ENCODE results near the gene TMEM43. TPM values are rescaled to one million over a fixed set of nuclear protein-coding genes. Genes with fewer than 3 reads are reported as not detected.

The TMEM43 gene
- total RNA-seq, 2 experiments from 2014 or later = 43.6 to 46.0 TPM

DNA sequence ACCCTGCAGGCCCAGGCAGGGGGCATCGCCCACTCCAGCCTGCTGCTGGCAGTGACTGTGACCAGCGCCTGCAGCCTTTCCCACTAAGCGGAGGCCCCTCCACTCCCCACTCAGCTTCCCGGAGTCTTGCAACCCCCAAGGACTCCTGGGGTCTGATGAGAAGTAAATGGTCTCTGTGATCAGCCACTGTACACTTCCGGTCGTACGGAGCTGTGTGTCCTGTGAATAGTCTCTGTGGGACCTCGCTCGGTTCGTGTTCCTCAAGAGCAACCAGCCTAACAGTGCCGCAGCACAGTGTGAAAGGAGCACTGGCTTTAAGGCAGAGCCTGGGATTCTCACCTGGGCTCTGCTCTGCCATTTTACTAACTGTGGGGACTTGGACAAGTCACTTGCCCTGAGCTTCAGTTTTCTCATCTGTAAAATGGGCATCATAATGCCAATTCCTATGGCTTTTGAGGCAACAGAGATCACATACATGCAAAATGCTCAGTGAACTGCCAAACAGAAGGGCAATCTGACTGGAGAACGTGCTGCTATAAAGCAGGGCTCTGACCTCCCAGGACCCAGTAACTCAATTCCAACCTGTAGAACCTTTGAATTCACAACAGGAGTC is 26.7 kb downstream of the TMEM43 start:
- DNase-seq = no peak
- H3K9me3 Mint-ChIP-seq = no peaks in the 10 kb centered on the region
- peaks cover 45% of the 10 kb centered on the region for H3K36me3 Mint-ChIP-seq (ENCODE audit: low read depth)
- CTCF ChIA-PET = interaction anchor here (1.9 kb wide), 1 partner anchor 52 kb away, joined by 12 read pairs; no protein-coding TSS in a partner anchor
- no peaks in the 10 kb centered on the region for H3K4me1 Mint-ChIP-seq
- H3K27me3 Mint-ChIP-seq = no peaks in the 10 kb centered on the region
- H3K4me3 Mint-ChIP-seq = no peak overlapping the region
- POLR2A ChIA-PET = no interaction called here
- no peak overlapping the region for H3K27ac Mint-ChIP-seq

DNA sequence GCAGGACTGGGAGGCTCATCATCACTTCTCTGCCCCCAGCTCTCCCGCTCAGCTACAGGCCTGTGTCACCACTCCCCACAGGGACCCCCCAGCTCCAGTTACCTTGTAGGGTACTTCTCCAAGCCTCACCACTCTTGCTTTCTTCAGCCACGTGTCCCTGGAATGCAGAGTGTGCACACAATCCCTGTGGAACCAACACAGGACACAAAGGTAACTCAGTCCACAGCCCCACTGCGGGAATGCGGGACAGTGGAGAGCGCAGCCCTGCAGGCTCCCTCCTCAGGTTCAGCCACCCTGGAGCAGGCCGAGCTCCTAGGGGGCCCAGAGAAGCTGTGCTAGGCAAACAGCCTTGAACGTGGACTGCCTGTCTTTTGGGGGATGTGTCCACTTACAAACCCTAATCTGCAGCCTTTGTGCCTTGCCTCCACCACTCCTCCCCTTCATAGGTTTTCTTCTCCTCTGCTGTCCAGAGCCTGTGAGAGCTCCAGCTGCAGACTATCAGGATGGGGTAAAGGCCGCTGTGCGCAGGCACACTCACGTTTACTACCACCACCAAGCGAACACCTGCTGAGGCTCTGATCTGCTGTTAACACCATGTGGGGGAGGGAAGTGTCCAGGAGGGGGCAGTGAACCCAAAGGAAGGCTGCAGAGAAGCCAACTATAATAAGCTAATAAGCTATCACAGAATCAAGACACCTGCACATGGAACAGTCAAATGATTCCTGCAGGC is 27.5 kb downstream of the TMEM43 start:
- Mint-ChIP-seq H3K36me3 (ENCODE audit: low read depth) (peaks cover 39% of the 10 kb centered on the region), H3K4me3 (no peak overlapping the region), H3K4me1 (no peaks in the 10 kb centered on the region), H3K27me3 (no peaks in the 10 kb centered on the region), H3K27ac (no peak overlapping the region), H3K9me3 (no peaks in the 10 kb centered on the region)
- no peak for DNase-seq
- CTCF ChIA-PET = interaction anchor here (0.6 to 1.9 kb wide), 4 partner anchors 8 to 51 kb away, joined by 3 to 12 read pairs (median 4); partner anchors contain the start of genes LSM3 and XPC
- POLR2A ChIA-PET = interaction anchor here (0.7 to 2.0 kb wide), 3 partner anchors 8 to 26 kb away, joined by 3 to 11 read pairs (median 5); partner anchors contain the start of genes LSM3 and XPC

DNA sequence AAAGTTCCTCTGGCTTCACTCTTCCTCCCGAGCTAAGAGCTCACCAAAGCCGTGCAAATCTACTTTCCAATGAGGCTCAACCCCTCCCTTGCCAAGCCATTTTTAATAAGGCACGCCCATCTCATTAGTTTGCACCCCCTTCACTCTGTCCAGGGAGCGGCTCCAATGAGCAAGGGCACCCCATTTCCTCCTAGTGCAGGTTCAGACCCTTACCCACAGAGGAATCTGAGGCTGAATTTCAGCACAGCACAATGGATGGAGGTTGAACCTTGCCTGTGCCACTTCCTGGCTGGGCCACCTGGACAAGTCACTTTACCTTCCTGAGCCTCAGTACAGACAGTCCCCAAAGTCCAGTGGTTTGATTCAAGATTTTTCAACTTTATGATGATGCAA is 28.1 kb downstream of the TMEM43 start:
- POLR2A ChIA-PET = interaction anchor here (0.7 to 2.0 kb wide), 3 partner anchors 8 to 26 kb away, joined by 3 to 11 read pairs (median 5); partner anchors contain the start of genes LSM3 and XPC
- Mint-ChIP-seq H3K27me3 (no peaks in the 10 kb centered on the region), H3K9me3 (no peaks in the 10 kb centered on the region), H3K4me1 (no peaks in the 10 kb centered on the region), H3K4me3 (no peak overlapping the region), H3K36me3 (ENCODE audit: low read depth) (peaks cover 38% of the 10 kb centered on the region), H3K27ac (no peak overlapping the region)
- no peak for DNase-seq
- CTCF ChIA-PET = interaction anchor here (0.6 to 1.9 kb wide), 4 partner anchors 8 to 51 kb away, joined by 3 to 12 read pairs (median 4); partner anchors contain the start of genes LSM3 and XPC

DNA sequence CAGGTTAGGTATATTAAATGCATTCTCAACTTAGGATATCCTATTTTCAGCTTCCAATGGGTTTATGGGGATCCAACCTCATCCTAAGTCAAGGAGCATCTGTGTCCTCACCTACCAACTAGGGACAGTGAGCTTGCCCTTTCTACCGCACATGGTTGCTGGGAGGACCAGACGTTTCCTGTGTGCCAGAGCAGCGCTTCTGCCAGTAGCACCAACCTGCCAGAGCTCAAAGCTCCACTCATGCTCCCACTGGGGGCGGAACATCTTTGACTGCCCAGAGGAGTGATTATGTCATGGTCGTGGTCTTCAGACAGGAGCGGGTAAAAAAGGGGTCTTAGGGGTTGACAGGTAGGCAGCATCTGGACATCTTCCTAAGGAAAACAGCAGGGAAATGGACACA is 28.8 kb downstream of the TMEM43 start:
- ChIA-PET CTCF (interaction anchor here (1.9 kb wide), 1 partner anchor 50 kb away, joined by 12 read pairs; no protein-coding TSS in a partner anchor), POLR2A (interaction anchor here (1.1 to 2.0 kb wide), 2 partner anchors 25 to 30 kb away, joined by 4 to 11 read pairs; partner anchors contain the start of genes CHCHD4, LSM3, TMEM43 and XPC)
- H3K4me3 Mint-ChIP-seq = no peak overlapping the region
- no peak overlapping the region for H3K27ac Mint-ChIP-seq
- H3K36me3 Mint-ChIP-seq (ENCODE audit: low read depth) = peaks cover 44% of the 10 kb centered on the region
- no peaks in the 10 kb centered on the region for H3K27me3 Mint-ChIP-seq
- DNase-seq = no peak
- no peaks in the 10 kb centered on the region for H3K4me1 Mint-ChIP-seq
- H3K9me3 Mint-ChIP-seq = no peaks in the 10 kb centered on the region

DNA sequence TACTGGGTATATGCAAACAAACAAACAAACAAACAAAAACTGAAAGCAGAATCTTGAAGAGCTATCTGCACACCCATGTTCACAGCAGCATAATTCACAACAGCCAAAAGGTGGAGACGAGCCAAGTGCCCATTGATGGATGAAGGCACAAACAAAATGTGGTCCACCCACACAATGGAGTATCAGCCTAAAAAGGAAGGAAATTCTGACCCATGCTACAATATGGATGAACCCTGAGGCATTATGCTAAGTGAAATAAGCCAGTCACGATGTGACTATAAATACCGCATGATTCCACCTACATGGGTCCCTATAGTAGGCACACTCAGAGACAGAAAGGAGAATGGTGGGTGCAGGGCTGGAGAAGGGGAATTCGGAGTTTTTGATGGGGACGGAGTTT is 29.4 kb downstream of the TMEM43 start:
- CTCF ChIA-PET = no interaction called here
- H3K36me3 Mint-ChIP-seq (ENCODE audit: low read depth) = peaks cover 50% of the 10 kb centered on the region

DNA sequence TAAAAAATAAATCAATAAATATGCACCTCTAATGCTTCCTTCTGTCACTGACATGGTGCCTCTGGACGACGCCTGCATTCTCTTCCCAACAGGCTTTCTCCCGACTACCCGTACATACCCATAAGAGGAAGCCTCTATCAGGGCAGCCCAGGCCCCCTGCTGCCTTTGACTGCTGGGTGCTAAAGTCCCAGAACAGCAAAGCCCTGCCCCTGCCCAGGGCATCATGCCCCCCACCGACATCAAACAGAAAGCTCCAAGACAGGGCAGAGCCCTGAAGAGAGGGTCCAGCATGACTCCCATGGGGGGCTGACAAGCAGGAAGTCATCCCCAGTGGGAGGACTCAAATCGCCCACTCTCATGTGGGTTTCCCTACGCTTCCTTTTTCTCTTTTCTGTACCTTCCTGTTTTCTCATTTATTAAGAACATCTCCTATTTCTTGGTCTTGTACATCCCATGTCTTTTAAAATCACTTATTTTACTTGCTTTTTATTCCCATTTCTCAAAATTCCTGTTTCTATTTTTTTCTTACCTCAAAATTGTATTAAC is 30.1 kb downstream of the TMEM43 start:
- POLR2A ChIA-PET = no interaction called here
- peaks cover 54% of the 10 kb centered on the region for H3K36me3 Mint-ChIP-seq (ENCODE audit: low read depth)
- CTCF ChIA-PET = no interaction called here

More for the DNA sequence above, 29.4 kb downstream of the TMEM43 start:
- Mint-ChIP-seq H3K4me3 (no peak overlapping the region), H3K4me1 (no peaks in the 10 kb centered on the region), H3K9me3 (no peaks in the 10 kb centered on the region), H3K27ac (no peak overlapping the region), H3K27me3 (no peaks in the 10 kb centered on the region)
- POLR2A ChIA-PET = interaction anchor here (1.1 to 2.0 kb wide), 2 partner anchors 24 to 30 kb away, joined by 4 to 11 read pairs; partner anchors contain the start of genes CHCHD4, LSM3, TMEM43 and XPC
- no peak for DNase-seq

DNA sequence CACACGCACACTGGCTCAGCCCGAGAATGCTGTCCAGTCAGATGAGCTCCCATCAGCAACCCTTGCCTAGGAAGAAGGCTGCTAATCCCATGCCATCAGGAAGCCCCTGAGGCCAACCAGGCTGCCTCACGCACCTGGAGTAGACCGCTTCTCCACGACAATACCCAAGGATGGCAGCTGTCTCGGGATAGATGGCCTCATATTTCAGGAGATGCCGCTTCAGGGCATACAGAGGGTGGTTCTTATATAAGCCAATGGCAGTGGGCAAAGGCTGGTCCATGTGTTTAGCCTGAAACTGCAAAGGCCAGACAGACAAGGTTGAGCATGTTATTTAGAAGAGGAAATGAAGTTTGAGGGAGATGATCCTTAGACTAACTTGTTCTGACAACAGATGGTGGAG is 31.3 kb downstream of the TMEM43 start:
- no peaks in the 10 kb centered on the region for H3K27me3 Mint-ChIP-seq
- H3K9me3 Mint-ChIP-seq = peaks cover 6% of the 10 kb centered on the region
- H3K27ac Mint-ChIP-seq = no peak overlapping the region
- H3K4me3 Mint-ChIP-seq = no peak overlapping the region
- POLR2A ChIA-PET = interaction anchor here (2.1 kb wide), 1 partner anchor 22 kb away, joined by 9 read pairs; the partner anchor contains the start of genes LSM3 and XPC
- CTCF ChIA-PET = no interaction called here
- peaks cover 62% of the 10 kb centered on the region for H3K36me3 Mint-ChIP-seq (ENCODE audit: low read depth)
- no peaks in the 10 kb centered on the region for H3K4me1 Mint-ChIP-seq
- DNase-seq = no peak

More for the DNA sequence above, 30.1 kb downstream of the TMEM43 start:
- Mint-ChIP-seq H3K9me3 (no peaks in the 10 kb centered on the region), H3K27ac (no peak overlapping the region), H3K27me3 (no peaks in the 10 kb centered on the region), H3K4me1 (no peaks in the 10 kb centered on the region), H3K4me3 (no peak overlapping the region)
- DNase-seq = no peak

DNA sequence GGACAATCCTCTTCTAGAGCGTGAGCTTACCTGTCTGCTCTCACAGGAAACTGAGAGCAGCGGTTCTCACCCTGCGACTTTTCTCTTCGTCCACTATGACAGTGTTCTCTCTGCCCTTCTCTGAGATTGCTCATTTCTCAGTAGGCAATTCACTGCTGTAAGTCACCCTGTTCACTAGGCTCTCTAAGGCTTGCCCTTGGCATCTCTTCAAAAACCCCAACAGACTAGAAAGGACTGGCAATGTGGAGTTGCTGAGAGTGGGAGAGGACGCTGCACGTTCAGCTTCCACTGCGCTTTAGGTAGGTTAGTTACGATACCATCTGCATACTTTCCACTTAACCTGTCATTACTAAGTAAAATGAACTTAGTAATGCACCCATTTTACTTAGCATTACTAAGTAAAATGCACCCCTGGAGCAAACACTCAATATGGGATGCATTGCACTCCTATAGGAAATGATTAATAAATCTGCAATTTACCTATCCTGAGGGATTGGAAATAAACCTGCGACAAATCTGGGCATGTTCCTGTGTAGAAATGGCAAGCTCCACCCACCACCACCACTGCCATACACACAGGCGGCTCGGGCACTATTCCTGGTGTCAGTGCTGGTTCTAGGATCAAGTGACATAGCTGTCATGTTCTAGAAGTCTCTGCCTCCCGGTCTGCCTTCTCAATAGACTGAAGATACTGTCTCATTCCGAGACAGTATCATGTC is 32.1 kb downstream of the TMEM43 start:
- Mint-ChIP-seq H3K4me3 (no peak overlapping the region), H3K27ac (no peak overlapping the region), H3K4me1 (no peaks in the 10 kb centered on the region), H3K36me3 (ENCODE audit: low read depth) (peaks cover 70% of the 10 kb centered on the region), H3K9me3 (peaks cover 12% of the 10 kb centered on the region), H3K27me3 (no peaks in the 10 kb centered on the region)
- CTCF ChIA-PET = interaction anchor here (1.1 kb wide), 1 partner anchor 19 kb away, joined by 3 read pairs; no protein-coding TSS in a partner anchor
- DNase-seq = no peak
- POLR2A ChIA-PET = interaction anchor here (2.1 kb wide), 1 partner anchor 21 kb away, joined by 9 read pairs; the partner anchor contains the start of genes LSM3 and XPC

DNA sequence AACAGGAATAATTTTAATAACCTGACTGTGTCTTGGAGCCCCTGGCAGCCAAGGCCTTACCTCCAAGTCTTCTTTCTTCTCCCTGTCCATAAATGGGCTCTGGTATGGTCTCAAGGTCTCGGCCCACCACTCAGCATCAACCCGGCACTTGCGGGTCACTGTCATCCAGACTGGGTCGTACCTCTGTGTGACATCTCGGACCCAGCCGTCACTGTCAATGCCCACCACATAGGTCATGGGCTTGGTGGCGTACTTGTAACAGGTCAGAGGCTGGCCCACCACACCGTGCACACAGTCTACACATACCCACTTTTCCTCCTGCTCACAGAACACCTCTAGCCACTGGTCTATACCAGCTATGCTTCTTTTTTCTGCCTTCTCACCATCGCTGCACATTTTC is 33.1 kb downstream of the TMEM43 start:
- Mint-ChIP-seq H3K27ac (no peak overlapping the region), H3K4me3 (no peak overlapping the region), H3K36me3 (ENCODE audit: low read depth) (peaks cover 74% of the 10 kb centered on the region), H3K4me1 (no peaks in the 10 kb centered on the region), H3K9me3 (peaks cover 20% of the 10 kb centered on the region), H3K27me3 (no peaks in the 10 kb centered on the region)
- ChIA-PET POLR2A (interaction anchor here (2.1 kb wide), 1 partner anchor 20 kb away, joined by 9 read pairs; the partner anchor contains the start of genes LSM3 and XPC), CTCF (no interaction called here)
- DNase-seq = no peak

DNA sequence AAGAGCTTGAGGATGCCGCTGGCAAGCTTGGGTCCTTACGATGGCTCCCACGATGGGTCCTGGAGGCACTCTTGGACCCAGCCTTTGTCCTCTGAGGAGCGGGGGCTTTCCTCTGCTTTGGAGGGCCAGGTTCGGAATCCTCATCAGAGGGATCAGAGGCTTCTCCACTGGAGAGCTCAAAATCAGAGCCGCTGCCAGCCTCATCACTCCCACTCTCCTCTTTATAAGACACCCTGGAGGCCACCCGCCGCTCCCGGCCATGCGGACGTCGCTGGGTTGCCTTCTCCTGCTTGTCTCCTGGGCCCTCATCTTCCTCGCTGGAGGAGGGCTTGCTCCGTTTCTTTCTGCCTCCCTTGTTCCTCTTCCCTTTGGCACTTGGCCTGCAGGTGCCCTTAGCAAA is 33.5 kb downstream of the TMEM43 start:
- peaks cover 20% of the 10 kb centered on the region for H3K9me3 Mint-ChIP-seq
- peaks cover 76% of the 10 kb centered on the region for H3K36me3 Mint-ChIP-seq (ENCODE audit: low read depth)
- no peak overlapping the region for H3K4me3 Mint-ChIP-seq
- no peaks in the 10 kb centered on the region for H3K27me3 Mint-ChIP-seq
- POLR2A ChIA-PET = interaction anchor here (1.3 kb wide), 1 partner anchor 10 kb away, joined by 3 read pairs; no protein-coding TSS in a partner anchor
- CTCF ChIA-PET = no interaction called here
- H3K4me1 Mint-ChIP-seq = no peaks in the 10 kb centered on the region
- H3K27ac Mint-ChIP-seq = no peak overlapping the region
- DNase-seq = no peak

DNA sequence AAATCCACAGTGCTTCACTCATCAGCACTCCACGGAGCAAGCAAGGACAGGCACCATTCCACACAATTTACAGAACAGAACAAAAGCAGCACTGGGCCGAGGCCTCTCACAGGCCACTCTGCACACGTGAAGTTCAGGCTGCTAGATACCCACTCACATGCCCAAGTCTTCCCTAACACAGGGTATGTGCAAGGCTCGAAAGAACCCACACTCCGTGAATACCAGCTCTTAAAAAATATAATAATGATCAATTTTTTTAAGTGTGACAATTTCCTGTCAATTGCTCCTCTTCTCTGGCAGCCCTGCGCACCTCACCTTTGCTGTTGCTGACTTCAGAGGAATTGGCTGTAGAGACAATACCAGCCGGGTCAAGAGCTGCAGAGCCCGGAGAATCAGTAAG is 34.6 kb downstream of the TMEM43 start:
- DNase-seq = no peak
- CTCF ChIA-PET = no interaction called here

DNA sequence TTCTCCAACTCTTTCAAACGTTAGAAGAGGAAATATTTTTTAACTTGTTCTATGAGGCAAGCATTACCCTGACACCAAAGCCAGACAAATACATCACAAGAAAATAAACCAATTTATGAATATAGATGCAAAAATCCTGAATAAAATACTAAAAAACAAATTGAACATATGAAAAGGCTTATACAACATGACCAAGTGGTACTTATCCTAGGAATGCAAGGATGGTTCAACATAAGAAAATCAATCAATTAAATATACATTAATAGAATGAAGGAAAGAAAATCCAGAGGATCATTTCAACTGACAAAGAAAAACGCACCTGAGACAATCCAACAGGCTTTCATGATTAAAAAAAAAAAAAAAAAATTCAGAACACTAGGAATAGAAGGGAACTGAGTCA is 36.4 kb downstream of the TMEM43 start:
- CTCF ChIA-PET = no interaction called here
- Mint-ChIP-seq H3K27me3 (no peaks in the 10 kb centered on the region), H3K9me3 (peaks cover 20% of the 10 kb centered on the region), H3K4me1 (no peaks in the 10 kb centered on the region), H3K4me3 (no peak overlapping the region), H3K36me3 (ENCODE audit: low read depth) (peaks cover 84% of the 10 kb centered on the region), H3K27ac (no peak overlapping the region)
- DNase-seq = no peak
- POLR2A ChIA-PET = interaction anchor here (5.1 kb wide), 1 partner anchor 17 kb away, joined by 18 read pairs; the partner anchor contains the start of genes LSM3 and XPC

More for the DNA sequence above, 34.6 kb downstream of the TMEM43 start:
- Mint-ChIP-seq H3K4me1 (no peaks in the 10 kb centered on the region), H3K9me3 (peaks cover 20% of the 10 kb centered on the region), H3K4me3 (no peak overlapping the region), H3K27me3 (no peaks in the 10 kb centered on the region), H3K36me3 (ENCODE audit: low read depth) (peaks cover 76% of the 10 kb centered on the region), H3K27ac (no peak overlapping the region)
- POLR2A ChIA-PET = interaction anchor here (1.3 to 5.1 kb wide), 2 partner anchors 11 to 19 kb away, joined by 3 to 18 read pairs; partner anchors contain the start of genes LSM3 and XPC

Data from activated CD4-positive, alpha-beta memory T cell treated with anti-CD3 and anti-CD28 coated beads, Interleukin-2, amount 10 ng/mL, durations not matched to agents 7 days and 5 days (primary cell).